Upper lobe of left lung (tissue), 4 donors: ENCODE data around the gene ECPAS.

Source experiments
- EP300 ChIP-seq, 4 donors: sonication (generic); formaldehyde crosslinking; IDR thresholded peaks; one replicate each; pipeline ENCODE4 v1.5.1; 2017; ENCODE audit warnings: antibody characterized with exemption in 4 of 4, control low read depth in 2 of 4
- POLR2A ChIP-seq, 4 donors: fragments of 450-650 bp; IDR thresholded peaks; one replicate each; pipeline ENCODE4 v1.5.1; 2016 to 2017; ENCODE audit warnings: antibody characterized with exemption in 4 of 4, mild to moderate bottlenecking in 2 of 4

DNA sequence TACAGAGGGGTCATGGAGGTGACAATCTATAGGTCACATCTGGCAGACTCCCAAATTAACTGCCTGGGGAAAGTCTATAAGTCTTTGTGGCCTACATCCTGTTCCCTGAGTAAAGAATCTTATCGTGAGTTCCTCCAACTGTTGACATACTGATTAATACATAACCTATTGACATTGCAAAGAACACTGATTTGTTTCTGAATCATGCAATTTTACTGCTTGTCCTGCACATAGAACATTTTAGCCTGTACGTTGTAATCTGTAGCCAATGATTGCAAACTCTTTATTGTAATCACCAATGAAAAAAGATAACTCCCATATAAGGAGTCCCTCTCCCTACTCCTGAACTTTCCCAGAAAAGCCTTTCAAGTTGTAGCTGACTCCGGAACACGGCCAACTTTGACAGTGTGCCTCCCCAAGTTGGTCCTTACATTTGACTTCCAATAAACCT is 135.3 kb downstream of the ECPAS start:
- TF ChIP-seq POLR2A (IDR thresholded peaks at IDR 0.05) (no peak), EP300 (IDR thresholded peaks at IDR 0.05) (no peak)
